GM15510 (cell line): ENCODE data around the gene ADAMTS16.

ENCODE experiments used
- POLR2A ChIP-seq: IDR thresholded peaks from 3 replicates; pipeline ENCODE4 v1.6.1; 2011; ENCODE audit warnings: borderline replicate concordance; ENCODE audit not compliant: insufficient read length; ENCODE audit errors: extremely low read depth

The ADAMTS16 gene

GRCh38 chr5:5309645-5310044 is 169.5 kb downstream of the ADAMTS16 start:
- TF ChIP-seq POLR2A = no peak

DNA sequence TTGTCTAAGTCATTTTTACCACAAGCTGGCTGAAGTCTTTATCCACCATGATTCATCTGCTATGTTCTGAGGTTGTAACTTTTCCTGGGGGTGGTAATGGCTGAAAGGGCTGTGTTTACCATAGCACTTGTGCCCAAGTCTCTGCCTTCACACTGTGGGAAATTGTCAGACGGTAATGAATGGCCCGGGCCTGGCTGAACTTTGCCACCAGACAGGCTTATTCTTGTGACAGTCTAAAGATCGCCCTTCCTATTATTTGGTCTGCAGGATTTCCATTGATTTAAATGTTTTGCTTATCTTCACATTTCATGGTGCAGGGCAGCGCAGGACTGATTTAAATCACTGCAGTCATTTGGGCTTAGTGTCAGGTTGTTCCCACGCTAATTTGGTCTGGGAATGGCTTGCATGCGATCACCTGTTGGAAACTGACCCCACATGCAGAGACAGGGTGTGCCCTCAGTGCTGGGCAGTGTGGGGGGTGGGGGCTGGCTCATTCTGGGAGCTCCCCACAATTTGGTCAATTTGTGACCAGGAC is 173.0 kb downstream of the ADAMTS16 start:
- no peak for TF ChIP-seq POLR2A

GRCh38 chr5:5314166-5314565 is 174.0 kb downstream of the ADAMTS16 start:
- TF ChIP-seq POLR2A = no peak

- TF ChIP-seq POLR2A = no peak
These were observed 174.5 kb downstream of the ADAMTS16 start for GRCh38 chr5:5314626-5315025.

DNA sequence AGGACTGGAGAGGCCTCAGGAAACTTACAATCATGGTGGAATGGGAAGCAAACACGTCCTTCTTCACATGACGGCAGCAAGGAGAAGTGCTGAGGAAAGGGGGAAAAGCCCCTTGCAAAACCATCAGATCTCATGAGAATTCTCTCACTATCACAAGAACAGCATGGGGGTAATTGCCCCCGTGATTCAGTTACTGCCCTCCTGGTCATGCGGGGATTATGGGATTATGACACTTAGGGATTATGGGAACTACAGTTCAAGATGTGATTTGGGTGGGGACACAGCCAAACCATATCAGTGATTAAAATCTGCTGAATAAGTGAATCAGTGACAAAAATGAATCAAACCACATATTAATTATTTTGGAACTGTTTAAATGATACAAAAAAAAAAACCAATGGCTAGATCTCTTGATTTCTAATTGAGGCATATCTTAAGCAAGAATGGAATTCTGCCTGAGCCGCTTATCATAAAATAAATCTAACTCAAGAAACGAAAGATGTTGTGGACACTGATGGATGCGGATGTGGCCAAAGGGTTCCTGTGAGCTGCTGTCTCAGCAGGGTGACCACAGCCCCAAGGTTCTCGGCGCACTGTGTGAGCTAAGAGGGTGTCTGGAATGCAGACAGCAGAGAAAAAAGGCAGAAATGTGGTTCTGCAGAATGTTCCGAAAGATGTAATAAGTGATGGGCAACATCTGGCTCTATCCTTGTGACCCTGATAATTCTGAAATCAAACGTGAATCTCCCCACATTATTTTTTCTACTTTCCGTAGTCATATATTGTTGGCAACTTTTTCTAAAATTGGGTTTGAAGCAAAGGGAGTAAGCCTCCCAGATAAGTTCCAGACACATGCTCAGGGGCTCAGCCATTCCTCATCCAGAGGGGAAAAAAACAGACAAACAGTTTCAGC is 175.2 kb downstream of the ADAMTS16 start:
- TF ChIP-seq POLR2A = no peak

GRCh38 chr5:5316334-5316733 is 176.2 kb downstream of the ADAMTS16 start:
- no peak for TF ChIP-seq POLR2A

GRCh38 chr5:5317976-5318375 is 177.8 kb downstream of the ADAMTS16 start:
- no peak for TF ChIP-seq POLR2A

DNA sequence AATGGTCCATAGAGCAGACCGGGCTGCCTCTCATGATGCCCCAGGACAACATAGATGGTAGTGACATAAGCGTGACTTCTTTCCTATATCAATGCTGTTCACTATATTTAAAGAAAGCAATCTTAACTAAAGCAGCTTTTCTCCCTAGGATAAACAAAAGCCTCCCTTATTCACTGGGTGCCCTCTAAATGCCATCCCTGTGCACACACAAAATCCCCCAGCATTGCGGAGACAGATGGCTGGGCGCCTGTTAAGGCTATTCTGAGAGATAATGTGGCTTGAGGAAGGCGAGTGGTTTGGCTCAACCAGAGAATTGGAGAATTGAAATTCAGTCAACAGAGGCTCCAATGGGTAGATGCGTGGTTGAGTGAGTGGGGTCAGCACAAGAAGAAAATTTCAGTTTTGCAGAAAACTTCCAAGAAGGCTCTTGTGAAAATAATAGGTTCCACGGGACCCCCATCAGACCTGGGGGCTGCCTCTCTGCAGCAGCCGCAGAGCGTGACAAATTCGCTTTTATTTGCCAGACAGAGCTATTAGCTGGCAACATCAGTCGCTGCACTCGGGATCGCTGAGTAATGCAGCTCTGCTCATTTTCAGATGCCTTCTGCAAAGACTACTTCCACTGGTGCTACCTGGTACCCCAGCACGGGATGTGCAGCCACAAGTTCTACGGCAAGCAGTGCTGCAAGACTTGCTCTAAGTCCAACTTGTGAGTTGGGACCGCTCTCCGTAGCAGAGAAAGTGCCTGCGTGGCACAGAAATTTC is 178.5 kb downstream of the ADAMTS16 start:
- TF ChIP-seq POLR2A = no peak

DNA sequence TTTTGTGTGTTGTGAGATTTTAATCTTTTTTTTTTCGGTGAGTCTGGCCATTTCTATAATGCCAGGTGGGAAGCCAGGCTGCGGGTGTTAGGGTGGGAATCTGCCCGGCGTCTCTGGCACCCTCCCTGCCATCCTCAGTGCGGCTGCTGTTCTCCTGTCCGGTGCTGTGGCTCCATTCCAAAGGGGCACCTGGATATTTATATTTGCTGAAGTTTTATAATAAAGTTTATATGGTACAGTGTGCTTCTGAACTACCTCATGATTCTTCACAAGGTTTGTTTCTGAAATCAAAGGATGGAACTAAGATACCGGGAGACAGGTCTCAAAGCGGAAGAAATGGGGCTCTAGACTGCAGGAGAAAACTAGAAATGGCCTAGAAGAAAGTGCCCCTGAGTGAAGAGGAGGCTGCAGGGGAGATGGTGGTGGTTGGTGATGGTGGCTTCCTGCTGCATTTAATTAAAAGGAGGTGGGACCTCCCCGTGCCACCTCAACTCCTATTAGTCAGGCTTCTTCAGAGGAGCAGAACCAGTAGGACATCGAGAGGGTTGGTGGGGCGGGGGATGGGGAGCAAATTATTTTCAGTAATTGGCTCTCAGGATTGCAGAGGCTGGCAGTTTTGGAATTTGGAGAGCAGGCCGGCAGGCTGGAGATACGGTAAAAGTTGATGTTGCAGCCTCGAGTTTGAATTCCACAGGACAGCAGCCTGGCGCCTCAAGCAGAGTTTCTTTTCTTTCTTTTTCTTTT is 180.1 kb downstream of the ADAMTS16 start:
- TF ChIP-seq POLR2A = no peak

GRCh38 chr5:5321137-5321536 is 181.0 kb downstream of the ADAMTS16 start:
- no peak for TF ChIP-seq POLR2A

DNA sequence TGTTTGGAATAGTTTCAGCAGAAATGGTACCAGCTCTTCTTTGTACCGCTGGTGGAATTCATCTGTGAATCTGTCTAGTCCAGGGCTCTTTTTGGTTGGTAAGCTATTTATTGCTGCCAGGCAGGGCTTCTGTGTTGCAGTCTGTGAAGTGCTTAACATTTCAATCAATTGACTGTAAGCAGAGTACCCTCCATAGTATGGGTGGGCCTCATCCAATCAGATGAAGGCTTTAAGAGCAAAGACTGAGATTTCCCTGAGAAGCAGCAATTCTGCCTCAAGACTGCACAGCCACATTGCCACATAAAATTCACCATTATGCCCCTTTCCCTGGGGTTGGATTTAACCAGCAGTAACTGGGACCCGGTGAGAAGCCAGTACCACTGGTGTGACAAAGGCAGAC is 183.4 kb downstream of the ADAMTS16 start:
- no peak for TF ChIP-seq POLR2A

GRCh38 chr5:5326115-5326758 is 186.1 kb downstream of the ADAMTS16 start:
- TF ChIP-seq POLR2A = no peak

- no peak for TF ChIP-seq POLR2A
These were observed 187.0 kb downstream of the ADAMTS16 start for GRCh38 chr5:5327126-5327525.

DNA sequence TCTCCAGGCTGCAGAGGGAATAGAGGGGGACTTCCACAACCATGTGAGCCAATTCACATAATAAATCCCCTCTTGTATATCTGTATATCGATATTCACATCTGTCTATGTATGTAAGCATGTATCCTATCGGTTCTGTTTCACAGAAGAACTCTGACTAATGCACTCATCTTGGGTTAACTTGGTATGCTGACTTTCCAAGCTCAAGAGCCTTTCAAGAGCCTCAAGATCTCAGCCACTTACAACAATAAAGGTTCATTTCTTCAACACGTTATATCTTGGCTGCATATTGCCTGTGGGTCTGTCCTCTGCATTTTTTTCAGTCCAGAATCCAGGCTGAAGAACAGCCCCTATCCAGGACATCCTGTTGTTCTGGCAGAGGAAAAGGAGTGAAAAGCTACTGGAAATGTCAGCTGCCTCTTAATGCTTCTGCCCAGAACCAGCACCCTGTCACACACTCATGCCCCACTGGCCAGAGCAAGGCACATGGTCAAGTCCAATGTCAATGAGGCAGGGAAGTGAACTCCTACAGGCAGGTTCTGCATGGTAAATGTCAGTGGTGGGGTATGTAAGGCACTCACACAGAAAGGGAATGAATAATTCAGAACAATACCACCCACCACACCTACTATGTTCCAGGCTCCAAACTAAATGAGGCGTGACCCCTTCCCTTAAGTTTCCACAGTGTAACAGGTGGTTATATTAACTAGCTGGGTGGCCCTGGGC is 190.8 kb downstream of the ADAMTS16 start:
- no peak for TF ChIP-seq POLR2A

DNA sequence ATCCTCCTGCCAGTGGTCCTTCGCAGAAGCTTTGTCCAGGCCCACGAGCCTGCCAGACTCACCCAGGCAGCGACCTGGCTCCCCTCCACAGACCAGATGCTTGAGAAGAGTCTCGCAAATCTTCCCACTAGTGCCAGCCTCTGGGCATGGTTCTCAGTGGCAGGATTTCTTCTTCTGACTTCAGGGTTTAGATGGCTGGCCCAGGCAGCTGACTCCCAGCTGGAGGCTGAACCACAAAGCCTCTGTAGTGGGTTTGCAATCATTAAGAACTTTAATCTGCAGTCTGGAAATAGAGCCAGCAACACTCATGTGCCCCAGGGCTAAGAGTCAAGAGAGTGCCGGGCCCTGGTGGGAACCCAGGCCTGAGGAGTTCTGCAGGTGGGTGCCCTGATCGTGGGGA is 191.7 kb downstream of the ADAMTS16 start:
- no peak for TF ChIP-seq POLR2A

- TF ChIP-seq POLR2A = no peak
These were observed 192.2 kb downstream of the ADAMTS16 start for GRCh38 chr5:5332287-5332686.
